Cardiac fibroblast (primary cell): Measurements from ENCODE around the gene GPR179.

Experiments used
- DNase-seq, 2 donors: peaks; one replicate each; pipeline versions ENCODE4 v3.0.0 to v3.0.0-alpha.2; 2010; ENCODE audit warnings: low read depth in 2 of 2
- H3K4me3 ChIP-seq, 2 donors: replicated peaks in 1 of 2; 1 replicate in 1 of 2; 2 replicates in 1 of 2; pipeline ENCODE4 v1.5.1; 2011; ENCODE audit warnings: low read depth in 2 of 2, low read length in 2 of 2, mild to moderate bottlenecking in 2 of 2, moderate library complexity in 1 of 2
- TF ChIP-seq, protein P1 (sequence below): IDR thresholded peaks from one replicate; pipeline ENCODE4 v1.5.1; 2011; ENCODE audit warnings: low read depth, mild to moderate bottlenecking, low read length, inconsistent platforms

GPR179 gene, protein sequence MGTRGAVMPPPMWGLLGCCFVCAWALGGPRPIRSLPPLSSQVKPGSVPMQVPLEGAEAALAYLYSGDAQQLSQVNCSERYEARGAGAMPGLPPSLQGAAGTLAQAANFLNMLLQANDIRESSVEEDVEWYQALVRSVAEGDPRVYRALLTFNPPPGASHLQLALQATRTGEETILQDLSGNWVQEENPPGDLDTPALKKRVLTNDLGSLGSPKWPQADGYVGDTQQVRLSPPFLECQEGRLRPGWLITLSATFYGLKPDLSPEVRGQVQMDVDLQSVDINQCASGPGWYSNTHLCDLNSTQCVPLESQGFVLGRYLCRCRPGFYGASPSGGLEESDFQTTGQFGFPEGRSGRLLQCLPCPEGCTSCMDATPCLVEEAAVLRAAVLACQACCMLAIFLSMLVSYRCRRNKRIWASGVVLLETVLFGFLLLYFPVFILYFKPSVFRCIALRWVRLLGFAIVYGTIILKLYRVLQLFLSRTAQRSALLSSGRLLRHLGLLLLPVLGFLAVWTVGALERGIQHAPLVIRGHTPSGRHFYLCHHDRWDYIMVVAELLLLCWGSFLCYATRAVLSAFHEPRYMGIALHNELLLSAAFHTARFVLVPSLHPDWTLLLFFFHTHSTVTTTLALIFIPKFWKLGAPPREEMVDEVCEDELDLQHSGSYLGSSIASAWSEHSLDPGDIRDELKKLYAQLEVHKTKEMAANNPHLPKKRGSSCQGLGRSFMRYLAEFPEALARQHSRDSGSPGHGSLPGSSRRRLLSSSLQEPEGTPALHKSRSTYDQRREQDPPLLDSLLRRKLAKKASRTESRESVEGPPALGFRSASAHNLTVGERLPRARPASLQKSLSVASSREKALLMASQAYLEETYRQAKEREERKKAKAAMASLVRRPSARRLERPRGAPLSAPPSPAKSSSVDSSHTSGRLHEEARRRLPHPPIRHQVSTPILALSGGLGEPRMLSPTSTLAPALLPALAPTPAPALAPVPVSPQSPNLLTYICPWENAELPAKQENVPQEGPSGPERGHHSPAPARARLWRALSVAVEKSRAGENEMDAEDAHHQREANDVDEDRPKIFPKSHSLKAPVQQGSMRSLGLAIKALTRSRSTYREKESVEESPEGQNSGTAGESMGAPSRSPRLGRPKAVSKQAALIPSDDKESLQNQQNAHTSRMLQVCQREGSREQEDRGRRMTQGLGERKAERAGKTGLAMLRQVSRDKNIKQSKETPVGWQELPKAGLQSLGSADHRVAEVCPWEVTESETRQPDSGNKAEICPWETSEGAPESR (N-terminal part only)

DNA sequence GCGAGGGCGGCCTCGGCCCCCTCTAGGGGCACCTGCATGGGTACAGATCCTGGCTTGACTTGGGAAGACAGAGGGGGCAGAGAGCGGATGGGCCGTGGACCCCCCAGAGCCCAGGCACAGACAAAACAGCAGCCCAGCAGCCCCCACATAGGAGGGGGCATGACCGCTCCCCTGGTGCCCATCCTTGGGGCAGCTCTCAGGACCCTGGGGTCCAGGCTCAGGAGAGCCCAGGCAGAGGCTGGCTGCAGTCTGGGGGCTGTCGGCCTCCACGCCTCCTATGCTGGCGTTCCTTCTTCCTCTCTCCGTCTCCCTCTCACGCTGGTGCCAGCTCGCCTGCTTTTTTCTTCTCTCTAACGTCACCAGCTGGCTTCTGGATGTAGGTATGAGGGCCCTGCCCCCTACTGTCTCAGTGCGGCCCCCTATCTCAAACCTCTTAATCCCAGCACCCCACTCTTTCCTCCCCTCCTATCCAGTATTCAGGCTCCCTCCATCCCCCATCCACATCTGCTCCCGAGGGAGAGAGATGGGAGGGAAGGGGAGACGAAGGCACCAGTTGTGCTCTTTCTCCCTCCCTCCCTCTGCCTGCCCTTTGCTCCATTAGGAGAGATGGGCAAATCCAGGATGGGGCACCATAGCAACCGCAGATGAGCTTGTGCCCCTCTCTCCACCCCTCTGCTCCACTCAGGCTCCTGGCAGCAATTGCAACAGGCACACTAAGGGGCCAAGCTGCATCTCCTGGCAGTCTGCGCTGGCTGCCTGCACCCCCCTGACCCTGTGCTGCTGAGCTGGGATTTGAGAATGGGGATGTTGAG, at the start of gene GPR179:
TSS of gene GPR179 (minus strand) at position 349 of the 812 bp plus-strand sequence. CDS start at position 182, 167 bp downstream.
- DNase-seq: no peak
- no peak within 1 kb of the TSS for H3K4me3 ChIP-seq
- TF ChIP-seq, protein P1, sequence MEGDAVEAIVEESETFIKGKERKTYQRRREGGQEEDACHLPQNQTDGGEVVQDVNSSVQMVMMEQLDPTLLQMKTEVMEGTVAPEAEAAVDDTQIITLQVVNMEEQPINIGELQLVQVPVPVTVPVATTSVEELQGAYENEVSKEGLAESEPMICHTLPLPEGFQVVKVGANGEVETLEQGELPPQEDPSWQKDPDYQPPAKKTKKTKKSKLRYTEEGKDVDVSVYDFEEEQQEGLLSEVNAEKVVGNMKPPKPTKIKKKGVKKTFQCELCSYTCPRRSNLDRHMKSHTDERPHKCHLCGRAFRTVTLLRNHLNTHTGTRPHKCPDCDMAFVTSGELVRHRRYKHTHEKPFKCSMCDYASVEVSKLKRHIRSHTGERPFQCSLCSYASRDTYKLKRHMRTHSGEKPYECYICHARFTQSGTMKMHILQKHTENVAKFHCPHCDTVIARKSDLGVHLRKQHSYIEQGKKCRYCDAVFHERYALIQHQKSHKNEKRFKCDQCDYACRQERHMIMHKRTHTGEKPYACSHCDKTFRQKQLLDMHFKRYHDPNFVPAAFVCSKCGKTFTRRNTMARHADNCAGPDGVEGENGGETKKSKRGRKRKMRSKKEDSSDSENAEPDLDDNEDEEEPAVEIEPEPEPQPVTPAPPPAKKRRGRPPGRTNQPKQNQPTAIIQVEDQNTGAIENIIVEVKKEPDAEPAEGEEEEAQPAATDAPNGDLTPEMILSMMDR: no peak

DNA sequence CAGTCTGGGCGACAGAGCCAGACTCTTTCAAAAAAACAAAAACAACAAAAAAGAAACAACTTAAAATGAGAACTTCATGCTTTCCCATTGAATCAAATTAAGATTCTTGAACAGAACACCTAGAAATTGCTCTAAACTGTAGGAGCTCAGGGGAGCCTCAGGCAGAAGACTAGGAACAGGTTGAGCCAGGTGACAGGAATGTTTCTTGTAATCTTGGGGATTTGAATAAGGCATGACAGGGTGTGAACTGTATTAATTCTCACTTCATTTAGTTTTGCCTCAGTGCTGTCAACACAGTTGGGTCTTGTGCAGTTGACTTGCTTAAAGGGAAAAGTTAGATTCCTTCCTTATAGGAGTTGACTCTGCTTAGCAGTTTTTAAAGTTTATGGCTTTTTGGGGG, 35.7 kb upstream of the GPR179 start:
- H3K4me3 ChIP-seq: no peak overlapping the region
- no peak for DNase-seq
- TF ChIP-seq, protein P1: no peak

DNA sequence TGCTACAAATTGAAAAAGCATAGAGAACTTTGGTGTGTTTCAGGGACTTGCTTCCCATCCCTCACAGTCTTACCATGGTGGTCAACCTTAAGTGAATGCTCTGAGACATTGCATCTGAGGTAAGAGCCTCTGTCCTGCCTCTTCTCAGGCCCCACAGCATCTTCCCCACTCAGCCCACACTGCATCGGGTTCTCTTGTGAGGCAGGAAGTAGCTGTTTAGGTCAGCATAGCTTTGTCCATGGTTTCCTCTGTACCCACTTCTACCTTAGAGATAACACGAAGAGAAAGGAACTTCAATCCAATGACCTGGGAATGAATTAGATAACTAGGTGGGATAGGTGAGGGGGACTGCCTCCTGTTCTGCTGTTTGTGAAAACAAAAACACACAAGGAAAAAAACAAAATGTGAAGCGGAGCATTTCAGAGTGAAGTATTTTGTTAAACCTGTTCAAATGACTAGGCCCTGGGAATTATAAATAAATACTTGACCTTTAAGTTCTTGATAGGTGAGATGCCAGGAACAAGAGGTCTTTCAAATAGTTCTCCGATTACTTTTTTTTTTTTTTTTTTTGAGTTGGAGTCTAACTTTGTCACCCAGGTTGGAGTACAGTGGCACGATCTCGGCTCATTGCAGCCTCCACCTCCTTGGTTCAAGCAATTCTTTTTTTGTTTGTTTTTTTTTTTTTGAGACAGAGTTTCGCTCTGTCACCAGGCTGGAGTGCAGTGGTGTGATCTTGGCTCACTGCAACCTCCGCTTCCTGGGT, 25.5 kb upstream of the GPR179 start:
- H3K4me3 ChIP-seq: no peak overlapping the region
- TF ChIP-seq, protein P1: no peak
- DNase-seq: no peak

DNA sequence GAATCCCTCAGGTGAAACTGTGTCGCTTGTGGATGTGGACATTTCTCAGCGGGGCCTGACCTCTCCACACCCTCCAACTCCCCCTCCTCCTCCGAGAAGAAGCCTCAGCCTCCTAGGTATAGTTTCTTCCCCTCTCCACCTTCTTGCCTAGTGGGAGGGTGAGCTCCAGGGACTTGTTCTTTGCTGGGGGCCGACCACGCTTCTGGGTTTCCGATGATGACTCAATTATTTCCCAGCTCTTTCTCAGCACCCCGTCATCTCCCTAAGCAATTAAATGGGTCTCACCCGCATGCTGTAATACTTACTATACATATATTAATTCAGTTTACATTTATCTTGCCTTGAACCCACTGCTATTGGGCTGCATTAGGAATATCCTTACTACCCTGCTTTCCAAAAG, 21.0 kb upstream of the GPR179 start:
- no peak overlapping the region for H3K4me3 ChIP-seq
- DNase-seq: no peak
- TF ChIP-seq, protein P1: no peak

DNA sequence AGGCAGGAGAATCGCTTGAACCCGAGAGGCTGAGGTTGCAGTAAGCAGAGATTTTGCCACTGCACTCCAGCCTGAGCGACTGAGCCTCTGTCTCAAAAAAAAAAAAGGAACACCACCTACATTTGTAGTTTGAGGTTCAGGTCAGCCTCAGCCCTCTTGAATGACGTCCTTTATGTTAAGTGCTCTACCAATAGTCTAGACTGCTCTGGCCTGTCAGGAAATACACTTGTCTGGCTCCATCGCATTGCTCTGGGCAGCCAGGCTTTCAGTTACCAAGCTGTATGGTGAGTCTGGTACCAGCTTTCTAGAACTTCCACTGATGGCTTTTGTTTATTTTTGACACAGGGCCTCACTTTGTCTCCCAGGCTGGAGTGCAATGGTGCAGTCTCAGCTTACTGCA, 19.3 kb upstream of the GPR179 start:
- H3K4me3 ChIP-seq: no peak overlapping the region
- no peak for DNase-seq
- TF ChIP-seq, protein P1: no peak
